ENCODE measurements around the gene TTL.

TTL gene

DNA sequence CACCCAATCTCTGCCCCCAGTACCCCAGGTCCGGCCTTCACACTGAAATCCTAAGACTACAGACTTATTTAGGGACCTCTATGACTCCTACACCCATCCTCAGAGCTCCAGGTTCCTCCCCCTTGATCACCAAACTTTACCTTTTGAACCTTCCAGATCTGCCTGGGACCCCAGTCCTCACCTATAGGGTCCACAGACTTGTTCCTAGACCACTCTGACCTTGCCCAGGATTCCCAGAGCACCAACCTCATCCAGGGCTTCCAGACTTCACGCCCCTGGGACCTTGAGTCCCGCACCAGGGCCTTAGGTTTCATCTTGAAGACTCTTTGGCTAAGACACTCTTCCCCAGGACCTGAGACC is 102.9 kb downstream of the TTL start:
- DNase-seq: no peak

DNA sequence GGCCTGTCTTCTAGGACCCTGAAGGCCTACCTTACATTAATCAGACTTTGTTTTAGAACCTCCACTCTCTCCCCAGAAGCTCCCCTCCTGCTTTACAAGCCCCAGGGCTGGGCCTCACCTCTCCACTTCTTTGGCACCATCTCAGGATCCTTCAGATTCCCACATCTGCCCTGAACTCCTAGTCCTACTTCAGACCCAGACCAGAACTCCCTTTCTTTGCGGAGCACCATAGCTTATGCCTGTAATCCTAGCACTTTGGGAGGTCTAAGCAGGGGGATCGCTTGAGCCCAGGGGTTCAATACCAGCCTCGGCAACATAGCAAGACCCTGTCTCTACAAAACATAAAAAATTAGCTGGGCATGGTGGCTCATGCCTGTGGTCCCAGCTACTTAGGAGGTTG is 103.4 kb downstream of the TTL start:
- DNase-seq: no peak

DNA sequence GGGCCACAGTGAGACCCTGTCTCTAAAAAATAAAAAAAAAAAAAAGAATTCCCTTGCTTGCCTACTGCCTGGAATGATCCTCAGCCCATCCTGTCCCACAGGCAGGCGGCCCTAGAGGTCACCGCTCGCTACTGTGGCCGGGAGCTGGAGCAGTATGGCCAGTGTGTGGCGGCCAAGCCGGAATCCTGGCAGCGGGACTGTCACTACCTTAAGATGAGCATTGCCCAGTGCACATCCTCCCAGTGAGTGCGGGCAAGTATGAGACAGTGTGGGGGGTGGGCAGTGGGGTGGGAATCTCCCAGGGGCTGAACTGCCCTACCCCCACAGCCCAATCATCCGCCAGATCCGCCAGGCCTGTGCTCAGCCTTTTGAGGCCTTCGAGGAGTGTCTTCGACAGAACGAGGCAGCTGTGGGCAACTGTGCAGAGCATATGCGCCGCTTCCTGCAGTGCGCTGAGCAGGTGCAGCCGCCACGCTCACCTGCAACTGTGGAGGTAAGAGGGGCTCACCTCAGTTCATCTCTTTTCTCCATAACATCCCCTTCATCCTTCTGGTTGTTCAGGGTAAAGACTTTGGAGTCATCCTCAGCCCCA is 104.0 kb downstream of the TTL start:
- no peak for DNase-seq

DNA sequence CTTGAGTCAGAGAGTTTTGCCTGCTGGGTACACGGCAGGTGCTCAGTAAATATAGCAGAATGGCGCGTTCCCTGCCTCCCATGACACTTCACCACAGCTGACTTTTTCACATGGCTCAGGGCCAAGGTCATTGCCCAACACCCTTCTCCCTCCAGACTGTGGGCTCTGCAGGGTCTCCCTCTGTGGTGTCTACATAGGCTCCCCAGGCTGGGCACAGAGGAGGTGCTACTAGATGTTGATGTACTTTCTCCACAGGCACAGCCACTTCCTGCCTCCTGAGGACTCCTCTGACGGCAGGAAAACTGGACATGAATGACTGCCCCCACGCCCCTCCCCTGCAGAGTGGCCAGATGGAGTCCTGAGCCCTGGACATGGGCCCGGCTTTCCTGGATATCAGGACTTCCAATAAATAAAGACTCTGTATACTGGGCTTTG is 106.7 kb downstream of the TTL start:
- no peak for DNase-seq
